HG02588 (cell line): ENCODE data around the gene LY6G6C.

Source experiments
- ATAC-seq: cut with Tn5 transposase; IDR thresholded peaks from one replicate; pipeline ENCODE4 v1.9.1; 2021; ENCODE audit warnings: mild to moderate bottlenecking, moderate library complexity; ENCODE audit not compliant: unreplicated experiment

LY6G6C gene

GRCh38 chr6:31742894-31743293, 21.3 kb upstream of the LY6G6C start:
- ATAC-seq = no peak

GRCh38 chr6:31741815-31742214, 20.3 kb upstream of the LY6G6C start:
- no peak for ATAC-seq

- ATAC-seq = no peak
These were observed 19.1 kb upstream of the LY6G6C start for GRCh38 chr6:31740397-31741223.

- peak; percentile 66 for ATAC-seq
These were observed 18.3 kb upstream of the LY6G6C start, which contains the start of gene MSH5 for GRCh38 chr6:31739639-31740396. MSH5 (plus strand) TSS chr6:31740005; CDS start chr6:31740467, 462 bp downstream.

GRCh38 chr6:31737991-31738979, 16.7 kb upstream of the LY6G6C start:
- no peak for ATAC-seq

GRCh38 chr6:31737315-31737990, 15.9 kb upstream of the LY6G6C start:
- no peak for ATAC-seq

- no peak for ATAC-seq
These were observed 15.3 kb upstream of the LY6G6C start for GRCh38 chr6:31736768-31737314.

GRCh38 chr6:31736021-31736767, 14.6 kb upstream of the LY6G6C start, which contains the start of gene CLIC1:
CLIC1 (minus strand) TSS chr6:31736530; CDS start chr6:31736300, 230 bp downstream.
- no peak for ATAC-seq

GRCh38 chr6:31734821-31735406, 13.4 kb upstream of the LY6G6C start:
- ATAC-seq = no peak

- ATAC-seq = no peak
These were observed 12.8 kb upstream of the LY6G6C start for GRCh38 chr6:31734247-31734820.

- ATAC-seq = no peak
These were observed 12.2 kb upstream of the LY6G6C start for GRCh38 chr6:31733734-31734133.

GRCh38 chr6:31732029-31732428, 10.5 kb upstream of the LY6G6C start:
- no peak for ATAC-seq

- ATAC-seq = no peak
These were observed 9.1 kb upstream of the LY6G6C start for GRCh38 chr6:31730631-31731086.

- no peak for ATAC-seq
These were observed 8.6 kb upstream of the LY6G6C start for GRCh38 chr6:31729979-31730630.

- no peak for ATAC-seq
These were observed 8.0 kb upstream of the LY6G6C start for GRCh38 chr6:31729515-31729978.

- no peak for ATAC-seq
These were observed 7.4 kb upstream of the LY6G6C start, which contains the start of gene DDAH2 for GRCh38 chr6:31728767-31729514. DDAH2 (minus strand) TSS chr6:31729299; CDS start chr6:31729161, 138 bp downstream.
